ENCODE results near the gene H2BK1. TPM values are rescaled to one million over a fixed set of nuclear protein-coding genes. Genes with fewer than 3 reads are reported as not detected.

Gene H2BK1
- polyA plus RNA-seq: not detected in 2 replicates

DNA sequence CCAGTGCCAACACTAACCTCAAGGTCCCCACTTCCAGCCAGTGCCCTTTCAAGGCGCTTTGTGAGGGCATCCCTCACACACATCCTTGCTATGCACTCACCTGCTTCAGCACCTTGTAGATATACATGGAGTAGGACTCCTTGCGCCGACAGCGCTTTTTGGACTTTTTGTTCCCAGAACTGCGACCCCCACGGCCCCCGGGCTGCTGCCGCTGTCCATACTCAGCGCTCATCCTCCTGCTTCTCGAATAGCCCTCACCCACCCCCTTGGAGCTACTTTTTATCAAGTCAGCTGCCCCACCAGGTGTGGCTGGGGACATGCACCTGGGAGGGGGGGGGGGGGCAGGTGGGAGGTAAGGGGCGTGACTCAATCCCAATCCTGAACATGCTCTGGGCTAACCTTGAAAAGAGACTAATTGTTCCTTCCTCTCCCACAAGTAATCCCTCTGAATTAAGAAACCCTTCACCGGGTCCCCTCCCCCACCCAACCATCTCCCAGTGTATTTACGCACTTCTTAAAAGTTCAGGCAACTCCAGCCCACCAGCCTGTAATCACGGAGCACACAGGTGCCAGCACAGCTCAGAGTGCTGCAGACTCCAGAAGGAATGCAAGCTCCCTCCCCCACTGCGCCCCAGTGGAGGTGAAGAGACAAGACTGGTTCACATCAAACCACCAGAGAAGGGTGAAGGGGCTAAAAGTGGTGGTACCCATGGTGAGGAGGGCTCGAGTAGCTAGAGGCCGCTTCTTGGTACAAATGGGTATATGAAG lies at the start of gene H2BK1:
H2BK1 (minus strand) TSS at position 402 of the 768 bp plus-strand sequence; CDS start at position 232, 170 bp downstream.

DNA sequence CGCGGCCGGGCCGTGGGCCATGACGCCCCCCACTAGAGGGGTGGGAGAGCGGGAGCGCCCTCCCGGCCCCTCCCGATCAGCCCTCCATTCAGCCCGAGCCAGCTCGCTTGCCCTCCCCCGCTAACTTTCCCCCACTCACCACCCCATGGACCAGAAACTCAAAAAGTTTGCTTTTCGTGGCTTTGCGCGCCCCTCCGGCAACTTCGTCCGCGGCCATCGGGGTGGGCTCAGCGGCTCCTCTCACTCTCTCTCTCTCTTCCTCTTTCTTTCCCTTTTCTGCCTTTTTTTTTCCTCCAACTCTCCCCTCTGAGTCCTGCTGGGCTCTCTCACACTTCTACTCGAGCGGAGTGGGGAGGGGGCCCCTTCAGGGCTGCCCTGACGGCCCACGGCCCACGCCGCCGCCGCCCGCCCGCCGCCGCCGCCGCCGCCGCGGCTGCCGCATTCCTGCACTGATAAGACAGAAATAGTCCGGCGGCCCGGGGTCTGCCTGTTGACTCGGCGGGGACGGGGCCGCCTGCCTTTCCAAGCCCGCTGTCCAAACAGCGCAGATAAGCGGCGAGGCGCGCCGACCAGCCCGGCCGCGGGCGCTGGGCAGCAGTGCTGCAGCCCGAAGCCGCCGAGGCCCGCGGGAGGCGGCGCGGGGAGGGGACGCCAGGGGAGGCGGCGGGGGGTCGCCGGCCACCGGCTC lies 38.2 kb upstream of the H2BK1 start, which contains the start of gene SMARCD3:
SMARCD3 (minus strand) TSS at position 349 of the 688 bp plus-strand sequence; CDS start at position 217, 132 bp downstream.

DNA sequence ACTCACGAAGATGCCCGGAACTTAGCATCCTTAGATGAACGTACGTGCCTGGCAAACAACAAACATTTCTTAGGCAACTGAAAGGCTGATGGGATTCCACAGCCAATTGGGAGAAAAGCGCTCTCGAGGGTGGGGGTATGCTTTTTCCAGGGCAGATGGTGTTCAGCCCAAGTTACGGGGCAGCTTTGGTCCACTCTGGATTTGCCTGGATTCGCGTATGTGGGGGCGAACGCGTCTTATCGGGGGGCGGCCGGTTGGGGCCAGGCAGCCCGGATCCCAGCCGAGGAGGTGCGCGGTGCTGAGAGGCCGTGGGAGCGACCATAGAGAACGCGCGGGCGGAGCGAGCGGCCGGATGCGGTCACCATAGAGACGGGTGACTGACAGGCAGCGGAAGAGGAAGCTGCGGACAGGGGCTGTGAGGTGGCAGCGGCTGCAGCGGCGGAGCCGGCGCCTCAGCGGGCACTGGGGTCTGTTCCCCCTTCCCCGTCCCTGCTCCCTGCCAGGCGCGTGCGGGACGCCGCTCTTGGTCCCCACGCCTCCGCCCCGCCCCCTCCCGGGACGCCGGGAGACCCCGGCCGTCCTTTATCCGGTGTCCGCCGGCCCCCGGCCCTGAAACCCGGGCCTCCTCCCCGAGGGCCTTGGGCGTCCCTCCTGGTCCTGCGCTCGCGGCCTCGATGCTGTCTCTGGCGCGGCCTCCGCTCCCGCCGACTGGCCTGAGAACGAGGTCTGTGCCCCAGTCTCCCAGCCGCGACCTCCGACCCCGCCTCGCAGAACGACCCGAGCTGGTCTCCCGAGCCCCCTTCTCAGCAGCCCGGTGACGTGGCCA lies 22.0 kb upstream of the H2BK1 start, which contains the start of gene CHPF2:
CHPF2 (plus strand) TSS at position 393 of the 826 bp plus-strand sequence. CDS start 1,529 bp downstream, outside the sequence.

DNA sequence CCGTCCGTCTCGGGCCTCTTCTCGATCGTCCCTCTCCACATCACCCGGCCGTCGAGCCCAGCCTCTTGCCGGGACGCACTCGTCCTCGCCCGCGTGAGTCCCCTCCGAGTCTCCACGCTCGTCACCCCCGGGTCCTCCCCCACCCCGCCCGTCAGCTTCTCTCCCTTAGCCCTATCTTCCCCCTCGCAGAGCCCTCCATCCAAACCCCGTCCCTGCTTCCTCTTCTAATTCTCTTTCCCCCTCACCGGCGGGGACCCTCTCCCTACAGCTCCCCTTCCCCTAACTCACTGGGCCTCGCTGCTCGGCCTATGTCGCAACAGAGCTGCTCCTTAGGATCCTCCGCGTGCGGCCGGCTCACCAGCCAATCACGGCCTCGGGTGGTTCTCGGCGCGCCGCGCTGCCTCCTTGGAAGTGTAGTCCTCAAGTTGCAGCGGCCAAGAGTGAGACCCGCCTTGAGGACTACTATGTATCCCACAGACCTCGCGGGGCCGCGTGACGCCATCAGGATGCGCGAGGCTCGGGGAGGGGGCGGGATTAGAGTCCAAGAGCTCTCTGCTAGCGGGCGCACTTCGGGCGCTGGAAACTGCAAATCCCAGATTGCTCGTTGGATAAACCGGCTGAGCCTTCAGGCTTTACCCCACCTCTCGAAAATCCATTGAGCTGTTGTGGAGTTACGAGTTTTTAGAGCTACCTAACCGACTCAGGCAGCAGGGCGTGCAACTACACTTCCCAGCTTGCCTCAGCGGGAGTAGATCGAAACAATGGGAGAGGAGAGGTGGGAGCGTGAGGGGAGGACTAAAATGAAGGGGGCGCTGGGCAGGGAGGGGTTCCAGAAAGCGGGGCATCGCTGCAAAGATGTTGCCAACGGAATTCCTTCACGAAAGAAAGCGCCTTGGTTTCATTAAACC lies 16.8 kb upstream of the H2BK1 start, which contains the start of gene ABCF2:
ABCF2 (minus strand) TSS at position 331 of the 908 bp plus-strand sequence. CDS start 747 bp downstream, outside the sequence.

DNA sequence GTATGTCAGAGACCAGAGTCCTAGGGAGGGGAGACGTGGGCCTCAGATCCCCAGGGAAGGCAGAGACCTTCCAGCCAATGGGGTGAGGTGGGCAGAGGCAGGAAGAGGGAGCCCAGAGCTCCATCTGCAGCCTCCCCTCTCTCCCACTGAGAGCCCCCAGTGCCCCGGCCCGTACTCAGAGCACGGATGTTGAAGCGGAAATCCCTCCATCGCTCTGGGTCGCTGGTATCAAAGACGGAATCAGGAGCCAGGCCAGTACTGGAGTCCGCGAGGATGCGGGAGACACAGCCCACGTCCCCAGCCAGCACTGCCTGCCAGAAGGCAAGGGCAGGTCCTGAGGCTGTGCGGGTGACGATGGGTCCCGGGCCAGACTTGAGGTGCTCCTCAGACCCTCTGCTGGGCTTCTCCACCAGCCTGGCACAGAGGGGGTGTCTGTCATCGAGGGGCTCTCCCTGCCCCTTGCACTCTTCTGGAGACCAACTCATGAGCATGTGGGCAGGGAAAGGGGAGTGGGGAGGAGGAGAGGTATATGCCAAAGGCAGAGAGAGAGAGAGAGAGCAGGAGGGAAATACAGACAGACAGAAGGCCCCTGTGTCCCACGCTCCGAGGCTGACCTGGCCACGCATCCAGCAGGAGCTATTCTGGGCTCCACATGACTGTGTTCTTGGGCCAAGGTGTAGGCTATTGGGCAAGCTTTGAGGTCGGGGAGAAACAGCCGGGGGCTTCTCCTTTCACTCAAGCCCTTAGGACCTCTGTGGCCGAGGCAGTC lies 23.5 kb downstream of the H2BK1 start, which contains the start of gene ASB10:
ASB10 (minus strand) TSS at position 611 of the 769 bp plus-strand sequence; CDS start at position 491, 120 bp downstream.

DNA sequence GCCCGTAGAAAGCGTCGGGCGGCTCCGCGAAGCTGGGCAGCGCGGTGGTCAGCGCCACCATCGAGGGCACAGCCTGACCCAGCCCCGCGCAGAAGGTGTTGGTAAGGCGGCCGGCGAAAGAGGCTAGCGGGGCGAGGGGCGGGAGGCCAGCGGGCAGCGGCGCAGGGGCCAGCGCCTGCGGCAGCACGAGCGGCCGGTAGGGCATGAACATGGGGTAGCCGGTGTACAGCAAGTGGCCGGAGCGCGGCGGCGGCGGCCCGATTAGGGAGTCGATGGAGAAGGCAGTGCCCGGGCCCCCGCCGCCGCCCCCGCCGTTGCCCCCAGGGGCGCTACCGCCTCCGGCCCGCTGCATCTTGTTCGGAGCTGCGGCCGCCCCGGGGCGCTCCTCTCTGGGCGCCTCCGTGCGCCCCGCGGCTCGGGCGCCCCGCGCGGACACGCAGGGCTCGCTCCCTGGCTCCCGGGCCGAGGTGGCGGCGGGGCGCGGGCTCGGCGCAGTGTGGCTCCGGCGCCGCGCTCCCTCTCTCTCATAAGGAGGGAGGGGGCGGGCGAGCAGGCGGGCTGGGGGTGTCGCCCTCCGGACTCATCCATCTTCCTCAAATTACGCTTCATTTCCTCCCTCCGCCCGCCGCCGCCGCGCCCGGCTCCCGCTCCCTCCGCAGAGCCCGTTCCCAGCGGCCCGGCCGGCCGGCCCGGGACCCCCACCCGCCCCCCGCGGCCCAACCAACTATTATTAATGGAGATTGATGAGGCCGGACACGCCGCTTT lies 42.9 kb downstream of the H2BK1 start, which contains the start of gene GBX1:
GBX1 (minus strand) TSS at position 498 of the 765 bp plus-strand sequence; CDS start at position 352, 146 bp downstream.

Other genes with a start within 250 kb of the H2BK1 start
- 4.1 and 6.4 TPM in 2 replicates for gene KCNH2, start 232.2 kb downstream of the H2BK1 start, polyA plus RNA-seq
- not detected in 2 replicates for gene NOS3, start 219.5 kb downstream of the H2BK1 start, polyA plus RNA-seq
- gene ATG9B, start 186.0 kb downstream of the H2BK1 start, polyA plus RNA-seq: 2.2 TPM in 2 replicates
- gene ABCB8, start 182.0 kb downstream of the H2BK1 start, polyA plus RNA-seq: 2.3 and 3.6 TPM in 2 replicates
- 3.1 and 3.3 TPM in 2 replicates for gene ASIC3, start 162.0 kb downstream of the H2BK1 start, polyA plus RNA-seq
- gene CDK5, start 152.6 kb downstream of the H2BK1 start, polyA plus RNA-seq: 109 and 121 TPM in 2 replicates
- 2.2 and 8.2 TPM in 2 replicates for gene SLC4A2, start 150.9 kb downstream of the H2BK1 start, polyA plus RNA-seq
- 1.3 and 1.9 TPM in 2 replicates for gene FASTK, start 129.7 kb downstream of the H2BK1 start, polyA plus RNA-seq
- 0.53 TPM in 1 of 2 replicates, not detected in the other for gene TMUB1, start 127.0 kb downstream of the H2BK1 start, polyA plus RNA-seq
- 15.5 and 22.0 TPM in 2 replicates for gene AGAP3, start 124.0 kb downstream of the H2BK1 start, polyA plus RNA-seq
- gene GBX1, start 42.8 kb downstream of the H2BK1 start, polyA plus RNA-seq: not detected in 2 replicates
- not detected in 2 replicates for gene ASB10, start 23.2 kb downstream of the H2BK1 start, polyA plus RNA-seq
- gene ABCF2, start 16.7 kb upstream of the H2BK1 start, polyA plus RNA-seq: 11.9 and 16.6 TPM in 2 replicates
- 0.94 and 2.9 TPM in 2 replicates for gene CHPF2, start 22.0 kb upstream of the H2BK1 start, polyA plus RNA-seq
- gene SMARCD3, start 38.2 kb upstream of the H2BK1 start, polyA plus RNA-seq: 9.6 and 10.6 TPM in 2 replicates
- 48.8 and 56.7 TPM in 2 replicates for gene NUB1, start 131.3 kb upstream of the H2BK1 start, polyA plus RNA-seq
- not detected in 2 replicates for gene WDR86, start 199.6 kb upstream of the H2BK1 start, polyA plus RNA-seq
- not detected in 2 replicates for gene CRYGN, start 229.7 kb upstream of the H2BK1 start, polyA plus RNA-seq